ENCODE data around the gene FAM135A. TPM values are rescaled to one million over a fixed set of nuclear protein-coding genes. Genes with fewer than 3 reads are reported as not detected.
"Not testable (repeated sequence)": the region's sequence is repeated elsewhere in the genome, so short reads cannot be mapped to it uniquely, and the experiment has no call there.

FAM135A gene
- total RNA-seq, 2 donors from 2014 or later: 19.5 TPM

DNA sequence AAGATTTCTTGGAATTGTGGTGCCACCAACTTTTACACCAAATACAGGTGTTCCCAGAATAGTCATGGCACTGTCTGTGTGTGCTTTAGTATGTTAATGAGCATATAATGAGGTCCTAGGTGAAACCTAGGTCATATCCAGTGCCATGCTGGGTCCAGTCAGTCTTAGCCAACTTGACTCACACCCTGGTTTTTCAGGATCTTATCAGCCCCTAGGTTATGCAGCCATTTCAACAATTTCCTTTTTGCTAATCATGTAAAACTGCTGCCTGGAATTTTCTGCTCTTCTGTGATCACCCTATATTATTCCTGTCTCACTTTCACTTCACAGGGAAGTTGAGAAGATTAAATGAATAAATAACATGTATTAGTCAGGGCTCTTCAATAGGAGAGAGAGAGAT lies 177.1 kb downstream of the FAM135A start:
- no peak for DNase-seq (ENCODE audit: low spot score)
- no peaks in the 10 kb centered on the region for H3K27me3 ChIP-seq

DNA sequence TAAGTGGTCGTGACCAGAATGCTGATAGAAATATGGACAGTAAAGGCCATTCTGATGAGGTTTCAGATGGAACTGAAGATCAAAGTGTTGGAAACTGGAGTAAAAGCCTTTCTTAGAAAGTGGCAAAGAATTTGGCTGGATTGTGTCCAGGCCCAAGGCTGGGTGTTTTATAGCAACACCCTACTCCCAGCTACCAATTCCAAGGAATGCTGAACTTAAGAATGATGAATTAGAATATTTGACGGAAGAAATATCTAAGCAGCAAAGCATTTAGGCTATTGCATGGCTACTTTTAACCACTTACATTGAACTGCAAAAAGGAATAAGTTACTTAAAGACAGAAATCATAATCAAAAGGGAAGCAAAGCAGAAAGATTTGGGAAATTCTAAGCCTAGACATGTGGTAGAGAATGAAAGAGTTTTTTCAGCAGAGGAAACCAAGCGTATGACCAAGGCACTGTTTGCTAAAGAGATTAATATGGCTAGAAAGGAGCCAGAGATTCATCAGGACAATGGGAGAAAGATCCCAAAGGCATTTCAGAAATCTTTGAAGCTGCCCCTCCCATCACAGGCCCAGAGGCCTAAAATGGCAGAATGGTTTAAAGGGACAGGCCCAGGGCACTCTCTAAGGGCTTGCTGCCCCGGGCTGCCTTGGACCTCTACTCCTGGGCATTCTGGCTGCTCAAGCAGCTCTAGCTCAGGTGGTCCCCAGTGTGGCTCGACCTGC lies 179.2 kb downstream of the FAM135A start:
- Histone ChIP-seq H3K36me3 (no peaks in the 10 kb centered on the region), H3K9me3 (no peaks in the 10 kb centered on the region), H3K4me3 (no peak overlapping the region), H3K27ac (no peak overlapping the region), H3K27me3 (no peaks in the 10 kb centered on the region), H3K4me1 (no peaks in the 10 kb centered on the region)
- no peak for TF ChIP-seq CTCF (IDR thresholded peaks at IDR 0.05)
- DNase-seq (ENCODE audit: low spot score): no peak

More for the DNA sequence above, 177.1 kb downstream of the FAM135A start:
- no peak for TF ChIP-seq CTCF (IDR thresholded peaks at IDR 0.05)
- Histone ChIP-seq H3K9me3 (no peaks in the 10 kb centered on the region), H3K4me1 (no peaks in the 10 kb centered on the region), H3K27ac (no peak overlapping the region), H3K4me3 (no peak overlapping the region), H3K36me3 (peaks cover 9% of the 10 kb centered on the region)

- DNase-seq (ENCODE audit: low spot score): no peak
- Histone ChIP-seq H3K4me1 (no peaks in the 10 kb centered on the region), H3K36me3 (no peaks in the 10 kb centered on the region), H3K9me3 (no peaks in the 10 kb centered on the region), H3K27me3 (no peaks in the 10 kb centered on the region), H3K27ac (no peak overlapping the region), H3K4me3 (no peak overlapping the region)
- TF ChIP-seq CTCF (IDR thresholded peaks at IDR 0.05): no peak
Measured at GRCh38 chr6:70593118-70593486, 179.8 kb downstream of the FAM135A start.

GRCh38 chr6:70599187-70599586 lies 185.9 kb downstream of the FAM135A start:
- Histone ChIP-seq H3K27me3 (no peaks in the 10 kb centered on the region), H3K4me1 (no peaks in the 10 kb centered on the region), H3K36me3 (no peaks in the 10 kb centered on the region), H3K4me3 (no peak overlapping the region), H3K9me3 (no peaks in the 10 kb centered on the region), H3K27ac (no peak overlapping the region)
- DNase-seq (ENCODE audit: low spot score): no peak
- TF ChIP-seq CTCF (IDR thresholded peaks at IDR 0.05): no peak

DNA sequence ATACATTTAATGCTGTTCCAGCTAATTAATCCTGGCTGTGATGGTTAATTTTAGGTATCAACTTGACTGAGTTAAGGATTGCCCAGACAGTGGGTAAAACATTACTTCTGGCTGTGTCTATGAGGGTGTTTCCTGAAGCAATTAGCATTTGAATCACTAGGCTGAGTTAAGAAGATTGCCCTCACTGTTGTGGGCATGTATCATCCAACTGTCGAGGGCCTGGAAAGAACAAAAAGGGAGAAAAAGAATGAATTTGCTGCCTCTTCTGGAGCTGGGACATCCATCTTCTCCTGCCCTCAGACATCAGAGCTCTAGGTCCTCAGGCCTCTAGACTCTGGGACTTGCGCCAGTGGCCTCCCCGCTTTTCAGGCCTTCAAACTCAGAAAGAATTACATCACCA lies 187.7 kb downstream of the FAM135A start:
- TF ChIP-seq CTCF (IDR thresholded peaks at IDR 0.05): no peak
- H3K27ac ChIP-seq: no peak overlapping the region
- no peaks in the 10 kb centered on the region for H3K36me3 ChIP-seq
- no peaks in the 10 kb centered on the region for H3K27me3 ChIP-seq
- H3K4me1 ChIP-seq: no peaks in the 10 kb centered on the region
- no peak for DNase-seq (ENCODE audit: low spot score)
- no peak overlapping the region for H3K4me3 ChIP-seq
- H3K9me3 ChIP-seq: no peaks in the 10 kb centered on the region

- Histone ChIP-seq H3K36me3 (no peaks in the 10 kb centered on the region), H3K27me3 (no peaks in the 10 kb centered on the region), H3K27ac (no peak overlapping the region), H3K9me3 (no peaks in the 10 kb centered on the region), H3K4me3 (no peak overlapping the region), H3K4me1 (no peaks in the 10 kb centered on the region)
- DNase-seq (ENCODE audit: low spot score): no peak
- TF ChIP-seq CTCF (IDR thresholded peaks at IDR 0.05): no peak
Measured at GRCh38 chr6:70604254-70604653, 190.9 kb downstream of the FAM135A start.

GRCh38 chr6:70607371-70607770 lies 194.1 kb downstream of the FAM135A start:
- H3K4me3 ChIP-seq; DNase-seq (ENCODE audit: low spot score); H3K27ac ChIP-seq; H3K36me3 ChIP-seq; H3K4me1 ChIP-seq; H3K9me3 ChIP-seq; H3K27me3 ChIP-seq: not testable (repeated sequence)

DNA sequence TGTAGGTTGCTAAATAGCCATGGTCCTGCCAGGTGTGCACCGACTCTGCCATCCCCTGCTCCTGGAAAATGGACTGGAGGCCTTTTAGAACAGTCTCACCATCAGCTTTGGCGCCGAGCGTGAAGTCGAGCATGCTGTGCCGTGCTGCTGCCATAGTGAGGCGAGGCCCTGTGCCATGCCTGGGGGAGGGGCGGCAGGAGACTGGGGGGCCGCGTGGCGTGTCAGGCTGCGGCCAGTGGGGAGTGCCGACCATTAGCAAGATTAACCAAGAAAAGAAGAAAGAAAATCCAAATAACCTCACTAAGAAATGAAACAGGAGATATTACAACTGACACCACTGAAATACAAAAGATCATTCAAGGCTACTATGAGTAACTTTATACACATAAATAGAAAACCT lies 195.9 kb downstream of the FAM135A start:
- DNase-seq (ENCODE audit: low spot score); H3K4me1 ChIP-seq; H3K27me3 ChIP-seq; H3K27ac ChIP-seq; H3K36me3 ChIP-seq; H3K9me3 ChIP-seq; H3K4me3 ChIP-seq: not testable (repeated sequence)
